Measurements from ENCODE around the gene DGCR2.
"Not testable (repeated sequence)": the region's sequence is repeated elsewhere in the genome, so short reads cannot be mapped to it uniquely, and the experiment has no call there.

DGCR2 gene, protein sequence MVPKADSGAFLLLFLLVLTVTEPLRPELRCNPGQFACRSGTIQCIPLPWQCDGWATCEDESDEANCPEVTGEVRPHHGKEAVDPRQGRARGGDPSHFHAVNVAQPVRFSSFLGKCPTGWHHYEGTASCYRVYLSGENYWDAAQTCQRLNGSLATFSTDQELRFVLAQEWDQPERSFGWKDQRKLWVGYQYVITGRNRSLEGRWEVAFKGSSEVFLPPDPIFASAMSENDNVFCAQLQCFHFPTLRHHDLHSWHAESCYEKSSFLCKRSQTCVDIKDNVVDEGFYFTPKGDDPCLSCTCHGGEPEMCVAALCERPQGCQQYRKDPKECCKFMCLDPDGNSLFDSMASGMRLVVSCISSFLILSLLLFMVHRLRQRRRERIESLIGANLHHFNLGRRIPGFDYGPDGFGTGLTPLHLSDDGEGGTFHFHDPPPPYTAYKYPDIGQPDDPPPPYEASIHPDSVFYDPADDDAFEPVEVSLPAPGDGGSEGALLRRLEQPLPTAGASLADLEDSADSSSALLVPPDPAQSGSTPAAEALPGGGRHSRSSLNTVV

DNA sequence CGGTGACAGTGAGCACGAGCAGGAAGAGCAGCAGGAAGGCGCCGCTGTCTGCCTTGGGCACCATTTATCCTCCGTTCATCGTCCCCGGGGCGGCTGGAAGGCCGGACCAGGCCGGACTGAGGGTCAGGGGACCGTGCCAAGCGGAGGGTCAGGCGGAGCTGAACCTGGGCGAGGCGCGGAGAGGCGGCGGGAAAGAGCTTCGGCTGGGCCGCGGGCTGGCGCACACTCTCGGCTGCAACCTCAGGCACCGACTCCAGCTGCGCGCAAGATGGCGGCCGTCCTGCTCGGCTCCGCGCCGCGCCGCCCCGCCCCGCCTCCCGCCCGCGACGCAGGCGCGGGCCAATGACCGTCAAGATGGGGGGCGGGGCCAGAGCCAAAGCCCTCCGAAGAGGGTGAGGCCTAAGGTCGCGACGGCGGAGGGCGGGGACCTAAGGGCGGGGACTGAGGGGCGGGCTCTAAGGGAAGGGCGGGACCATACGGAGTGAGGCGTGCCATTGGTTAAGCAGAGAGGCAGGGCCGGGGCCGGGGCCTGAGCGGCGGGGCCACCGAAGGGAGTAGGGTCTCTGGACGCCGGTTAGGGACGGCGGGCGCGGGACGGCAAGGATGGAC lies at the start of gene DGCR2:
Gene DGCR2, minus strand, starts transcription at position 270 of the 609 bp plus-strand sequence. Its CDS starts 206 bp downstream, at position 64.
- H3K4me3 ChIP-seq (ENCODE audit: low read length) = peak within 1 kb of the TSS; percentile 92
- no peaks in the 10 kb centered on the region for H3K27me3 ChIP-seq (ENCODE audit: control insufficient read depth, insufficient read depth, low read length)
- H3K9me3 ChIP-seq (ENCODE audit: control insufficient read depth, low read depth, low read length) = no peaks in the 10 kb centered on the region
- peak within 1 kb of the TSS; percentile 47 for H3K27ac ChIP-seq (ENCODE audit: low read length)
- peak within 1 kb of the TSS; percentile 72 for H3K9ac ChIP-seq (ENCODE audit: low read length)
- peaks cover 4% of the 10 kb centered on the region for H3K36me3 ChIP-seq (ENCODE audit: control insufficient read depth, low read depth, low read length)
- H3K4me1 ChIP-seq (ENCODE audit: control insufficient read depth, low read depth, low read length) = peaks cover 12% of the 10 kb centered on the region

DNA sequence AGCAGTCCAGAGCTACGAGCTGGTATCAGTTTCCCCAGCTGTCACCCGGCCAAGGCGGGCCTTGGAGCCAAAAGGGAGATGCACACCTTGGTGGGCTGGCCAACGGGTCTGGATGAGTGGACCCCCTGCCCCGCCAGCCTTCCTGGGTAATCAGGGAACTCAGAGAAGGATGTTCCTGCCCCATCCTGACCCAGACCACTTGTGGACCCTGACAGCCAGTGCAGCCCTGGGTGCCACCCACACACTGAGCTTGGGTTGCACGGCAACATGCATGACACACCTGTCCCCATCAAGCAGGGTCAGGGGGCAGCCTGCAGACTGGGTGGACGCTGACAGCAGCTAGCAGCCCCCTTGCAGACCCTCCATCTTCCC lies 47.7 kb upstream of the DGCR2 start:
- Histone ChIP-seq H3K36me3 (ENCODE audit: control insufficient read depth, low read depth, low read length) (peaks cover 6% of the 10 kb centered on the region), H3K9ac (ENCODE audit: low read length) (no peak overlapping the region), H3K27me3 (ENCODE audit: control insufficient read depth, insufficient read depth, low read length) (peaks cover 54% of the 10 kb centered on the region), H3K9me3 (ENCODE audit: control insufficient read depth, low read depth, low read length) (no peaks in the 10 kb centered on the region), H3K27ac (ENCODE audit: low read length) (no peak overlapping the region), H3K4me3 (ENCODE audit: low read length) (peak overlapping the region; percentile 42), H3K4me1 (ENCODE audit: control insufficient read depth, low read depth, low read length) (peaks cover 11% of the 10 kb centered on the region)

DNA sequence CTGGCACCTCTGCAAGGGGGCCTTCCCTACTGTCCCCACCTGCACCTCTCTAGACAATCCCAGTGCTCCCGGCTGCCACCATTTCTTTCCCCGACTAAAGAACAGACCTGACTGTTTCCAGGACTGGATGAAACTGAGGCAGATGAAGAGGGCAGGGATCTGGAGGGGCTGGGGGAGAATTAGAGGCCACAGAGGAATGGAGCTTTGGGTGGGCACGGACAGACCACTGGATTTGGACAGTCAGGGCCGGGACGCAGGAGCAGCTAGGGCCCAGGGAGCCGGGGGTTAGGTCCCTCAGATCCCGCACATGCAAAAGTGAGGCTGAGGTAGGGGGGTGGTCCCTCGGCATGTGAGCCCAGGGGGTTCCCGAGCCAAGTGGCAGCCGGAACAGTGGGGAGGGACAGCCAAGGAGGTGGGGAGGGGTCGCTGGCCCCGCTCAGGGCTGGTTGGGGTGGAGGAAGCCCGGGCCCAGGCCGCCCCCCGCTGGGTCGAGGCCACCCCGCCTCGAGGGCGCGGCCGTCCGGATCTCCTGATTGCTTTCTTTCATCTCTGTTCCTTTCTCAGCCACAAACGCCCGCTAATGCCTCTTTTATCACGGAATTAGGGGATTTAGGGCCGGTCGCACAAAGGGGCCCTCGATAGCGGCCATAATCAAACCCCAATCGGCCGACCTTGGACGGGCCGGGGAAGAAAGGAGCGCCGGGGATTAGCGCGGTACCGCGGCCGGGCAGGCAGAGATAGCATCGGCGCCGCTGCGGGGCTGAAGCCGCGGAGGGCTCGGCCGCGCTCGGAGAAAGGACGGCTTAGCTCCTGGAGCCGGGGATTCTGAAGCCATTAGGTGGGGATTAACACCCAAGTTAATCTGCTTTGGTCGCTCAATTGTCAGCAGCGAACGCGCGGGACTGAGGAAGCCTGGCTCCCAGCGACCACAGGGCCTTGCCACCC lies 47.1 kb upstream of the DGCR2 start:
- H3K9me3 ChIP-seq (ENCODE audit: control insufficient read depth, low read depth, low read length) = no peaks in the 10 kb centered on the region
- H3K27ac ChIP-seq (ENCODE audit: low read length) = no peak overlapping the region
- no peak overlapping the region for H3K9ac ChIP-seq (ENCODE audit: low read length)
- H3K4me3 ChIP-seq (ENCODE audit: low read length) = peak overlapping the region; percentile 42
- peaks cover 54% of the 10 kb centered on the region for H3K27me3 ChIP-seq (ENCODE audit: control insufficient read depth, insufficient read depth, low read length)
- H3K36me3 ChIP-seq (ENCODE audit: control insufficient read depth, low read depth, low read length) = peaks cover 6% of the 10 kb centered on the region
- H3K4me1 ChIP-seq (ENCODE audit: control insufficient read depth, low read depth, low read length) = peaks cover 6% of the 10 kb centered on the region

DNA sequence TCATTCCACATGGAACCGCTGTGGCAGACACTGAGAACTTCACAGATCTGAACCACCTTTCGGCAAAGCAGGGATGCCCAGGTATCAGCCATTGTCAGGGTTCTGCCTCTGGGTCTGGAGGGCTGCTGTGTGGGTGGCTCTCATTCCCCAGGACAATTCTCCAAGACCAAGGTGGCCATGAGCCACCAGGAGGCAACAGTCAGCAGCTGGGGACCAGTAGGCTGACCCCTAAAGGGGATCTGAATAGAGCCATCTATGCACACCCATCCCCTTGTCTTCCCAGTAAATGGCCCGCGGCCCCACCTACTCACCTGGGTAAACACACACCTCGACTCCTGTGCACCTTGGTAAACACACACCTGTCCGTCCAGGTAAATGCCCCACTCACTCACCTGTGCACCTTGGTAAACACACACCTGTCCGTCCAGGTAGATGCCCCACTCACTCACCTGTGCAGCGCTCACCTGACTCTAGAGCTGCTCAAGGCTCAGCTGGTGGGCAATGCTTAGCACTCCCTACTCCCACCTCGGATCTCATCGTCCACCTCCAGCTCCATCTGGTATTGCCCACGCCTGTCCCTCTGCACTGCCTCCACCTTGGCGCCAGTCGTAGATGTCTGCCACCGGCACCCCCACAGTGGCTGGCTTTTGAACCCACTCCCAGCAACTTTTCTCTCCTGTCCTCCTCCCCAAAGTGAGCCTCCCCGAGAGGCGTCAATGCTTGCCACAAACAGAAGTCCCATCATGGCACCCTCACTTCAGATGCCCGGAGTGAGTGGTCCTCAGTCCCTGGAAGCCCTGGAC lies 46.1 kb upstream of the DGCR2 start:
- H3K27me3 ChIP-seq (ENCODE audit: control insufficient read depth, insufficient read depth, low read length) = peaks cover 54% of the 10 kb centered on the region
- no peaks in the 10 kb centered on the region for H3K9me3 ChIP-seq (ENCODE audit: control insufficient read depth, low read depth, low read length)
- no peaks in the 10 kb centered on the region for H3K36me3 ChIP-seq (ENCODE audit: control insufficient read depth, low read depth, low read length)
- no peak overlapping the region for H3K9ac ChIP-seq (ENCODE audit: low read length)
- H3K4me3 ChIP-seq (ENCODE audit: low read length) = no peak overlapping the region
- H3K4me1 ChIP-seq (ENCODE audit: control insufficient read depth, low read depth, low read length) = peaks cover 6% of the 10 kb centered on the region
- H3K27ac ChIP-seq (ENCODE audit: low read length) = no peak overlapping the region

DNA sequence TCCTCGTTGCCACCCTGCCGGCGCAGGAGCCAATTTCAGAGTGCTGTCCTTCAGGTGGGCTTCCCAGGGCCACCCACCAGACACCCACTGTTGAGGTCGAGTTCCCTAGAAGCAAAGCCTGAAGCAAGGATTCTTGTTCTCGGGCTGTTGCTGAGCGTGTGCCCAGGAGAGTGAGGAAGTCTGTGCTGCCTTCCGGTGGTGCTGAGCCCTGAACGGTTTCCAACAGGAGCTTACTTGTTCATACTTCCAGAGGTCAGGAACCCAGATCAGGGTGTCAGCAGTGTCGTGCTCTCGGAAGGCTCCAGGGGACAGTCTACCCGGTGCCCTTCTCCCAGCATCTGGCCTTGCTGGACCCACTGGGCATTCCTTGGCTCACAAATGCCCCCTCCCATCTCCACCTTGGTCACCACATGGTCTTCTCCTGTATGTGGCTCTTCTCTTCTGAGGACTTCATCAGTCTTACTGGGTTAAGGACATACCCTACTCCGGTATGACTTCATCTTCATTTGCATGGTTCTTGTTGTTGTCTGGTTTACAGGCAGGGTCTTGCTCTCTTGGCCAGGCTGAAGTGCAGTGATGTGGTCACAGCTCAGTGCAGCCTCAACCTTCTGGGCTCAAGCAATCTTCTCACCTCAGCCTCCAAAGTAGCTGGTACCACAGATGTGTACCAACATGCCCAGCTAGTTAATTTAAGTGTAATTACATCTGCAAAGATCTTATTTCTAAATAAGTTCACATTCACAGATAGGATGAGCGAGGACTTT lies 45.1 kb upstream of the DGCR2 start:
- Histone ChIP-seq H3K9me3 (ENCODE audit: control insufficient read depth, low read depth, low read length) (no peaks in the 10 kb centered on the region), H3K4me3 (ENCODE audit: low read length) (no peak overlapping the region), H3K9ac (ENCODE audit: low read length) (no peak overlapping the region), H3K4me1 (ENCODE audit: control insufficient read depth, low read depth, low read length) (peaks cover under 1% of the 10 kb centered on the region), H3K27ac (ENCODE audit: low read length) (no peak overlapping the region), H3K27me3 (ENCODE audit: control insufficient read depth, insufficient read depth, low read length) (peaks cover 56% of the 10 kb centered on the region), H3K36me3 (ENCODE audit: control insufficient read depth, low read depth, low read length) (no peaks in the 10 kb centered on the region)

DNA sequence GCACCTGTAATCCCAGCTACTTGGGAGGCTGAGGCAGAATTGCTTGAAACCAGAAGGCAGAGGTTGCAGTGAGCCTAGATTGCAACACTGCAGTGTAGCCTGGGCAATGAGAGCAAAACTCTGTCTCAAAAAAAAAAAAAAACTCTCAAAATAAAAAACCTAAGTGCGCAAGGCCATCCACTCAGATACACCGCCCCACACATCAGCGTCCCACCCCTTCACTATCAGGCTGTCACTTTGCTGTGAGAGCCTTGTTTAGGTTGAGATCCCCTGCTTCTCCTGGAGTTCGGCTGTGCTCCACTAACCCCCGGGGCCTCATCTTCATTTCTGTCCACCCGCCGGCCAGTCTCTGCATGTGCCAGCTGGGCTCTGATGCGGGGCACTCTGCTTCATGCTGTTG lies 44.2 kb upstream of the DGCR2 start:
- no peaks in the 10 kb centered on the region for H3K4me1 ChIP-seq (ENCODE audit: control insufficient read depth, low read depth, low read length)
- no peaks in the 10 kb centered on the region for H3K9me3 ChIP-seq (ENCODE audit: control insufficient read depth, low read depth, low read length)
- H3K9ac ChIP-seq (ENCODE audit: low read length) = no peak overlapping the region
- H3K27me3 ChIP-seq (ENCODE audit: control insufficient read depth, insufficient read depth, low read length) = peaks cover 64% of the 10 kb centered on the region
- no peaks in the 10 kb centered on the region for H3K36me3 ChIP-seq (ENCODE audit: control insufficient read depth, low read depth, low read length)
- H3K4me3 ChIP-seq (ENCODE audit: low read length) = no peak overlapping the region
- H3K27ac ChIP-seq (ENCODE audit: low read length) = no peak overlapping the region

DNA sequence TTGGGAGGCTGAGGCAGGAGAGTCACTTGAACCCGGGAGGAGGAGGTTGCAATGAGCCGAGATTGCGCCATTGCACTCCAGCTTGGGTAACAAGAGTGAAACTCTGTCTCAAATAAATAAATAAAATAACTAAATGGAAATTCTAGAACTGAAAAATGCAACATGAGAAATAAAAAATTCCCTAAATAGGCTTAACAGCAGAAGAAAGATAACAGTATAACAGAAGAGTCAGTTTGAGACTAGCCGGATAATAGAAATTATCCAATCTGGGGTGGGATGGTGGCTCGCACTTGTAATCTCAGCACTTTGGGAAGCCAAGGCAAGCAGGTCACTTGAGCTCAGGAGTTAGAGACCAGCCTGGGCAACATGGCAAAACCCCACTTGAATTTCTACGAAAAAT lies 42.2 kb upstream of the DGCR2 start:
- Histone ChIP-seq H3K27me3 (ENCODE audit: control insufficient read depth, insufficient read depth, low read length) (peaks cover 49% of the 10 kb centered on the region), H3K9ac (ENCODE audit: low read length) (no peak overlapping the region), H3K9me3 (ENCODE audit: control insufficient read depth, low read depth, low read length) (no peaks in the 10 kb centered on the region), H3K27ac (ENCODE audit: low read length) (no peak overlapping the region), H3K4me3 (ENCODE audit: low read length) (no peak overlapping the region), H3K4me1 (ENCODE audit: control insufficient read depth, low read depth, low read length) (no peaks in the 10 kb centered on the region), H3K36me3 (ENCODE audit: control insufficient read depth, low read depth, low read length) (no peaks in the 10 kb centered on the region)

DNA sequence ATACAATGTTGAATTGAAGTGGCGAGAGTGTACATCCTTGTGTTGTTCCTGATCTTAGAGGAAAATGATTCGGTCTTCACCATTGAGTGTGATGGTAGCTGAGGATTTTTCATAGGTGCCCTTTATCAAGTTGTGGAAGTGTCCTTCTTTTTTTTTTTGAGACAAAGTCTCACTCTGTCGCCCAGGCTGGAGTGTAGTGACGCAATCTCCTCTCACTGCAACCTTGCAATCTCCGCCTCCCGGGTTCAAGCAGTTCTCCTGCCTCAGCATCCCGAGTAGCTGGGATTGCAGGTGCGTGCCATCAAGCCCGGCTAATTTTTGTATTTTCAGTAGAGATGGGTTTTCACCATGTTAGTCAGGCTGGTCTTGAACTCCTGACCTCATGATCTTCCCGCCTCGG lies 36.4 kb upstream of the DGCR2 start:
- not testable (repeated sequence) for H3K9me3 ChIP-seq (ENCODE audit: control insufficient read depth, low read depth, low read length); H3K4me1 ChIP-seq (ENCODE audit: control insufficient read depth, low read depth, low read length); H3K9ac ChIP-seq (ENCODE audit: low read length); H3K27ac ChIP-seq (ENCODE audit: low read length); H3K36me3 ChIP-seq (ENCODE audit: control insufficient read depth, low read depth, low read length); H3K4me3 ChIP-seq (ENCODE audit: low read length)
- peaks cover 15% of the 10 kb centered on the region for H3K27me3 ChIP-seq (ENCODE audit: control insufficient read depth, insufficient read depth, low read length)

DNA sequence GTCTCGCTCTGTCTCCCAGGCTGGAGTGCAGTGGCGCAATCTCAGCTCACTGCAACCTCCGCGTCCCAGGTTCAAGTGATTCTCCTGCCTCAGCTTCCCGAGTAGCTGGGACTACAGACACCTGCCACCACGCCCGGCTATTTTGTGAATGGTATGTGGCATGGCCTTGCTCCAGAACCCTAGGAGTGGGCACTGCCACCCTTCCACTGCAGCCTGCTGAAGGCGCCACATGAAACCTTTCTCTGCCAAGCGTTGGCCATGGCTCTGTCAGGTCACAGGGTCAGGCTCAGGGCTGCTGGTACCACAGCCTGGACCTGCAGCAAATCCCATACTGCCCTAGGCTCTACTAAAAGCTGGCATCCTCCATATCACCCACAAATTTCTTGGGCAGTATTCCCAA lies 33.9 kb upstream of the DGCR2 start:
- not testable (repeated sequence) for H3K9me3 ChIP-seq (ENCODE audit: control insufficient read depth, low read depth, low read length); H3K4me3 ChIP-seq (ENCODE audit: low read length); H3K9ac ChIP-seq (ENCODE audit: low read length); H3K4me1 ChIP-seq (ENCODE audit: control insufficient read depth, low read depth, low read length); H3K36me3 ChIP-seq (ENCODE audit: control insufficient read depth, low read depth, low read length); H3K27ac ChIP-seq (ENCODE audit: low read length)
- H3K27me3 ChIP-seq (ENCODE audit: control insufficient read depth, insufficient read depth, low read length) = peaks cover 28% of the 10 kb centered on the region
